Osteoblast (primary cell): ENCODE results near the gene SUMO3. TPM values are rescaled to one million over a fixed set of nuclear protein-coding genes. Genes with fewer than 3 reads are reported as not detected.
A peak's percentile ranks its signal among the peaks of the same experiment; 100 is the strongest.

ENCODE experiments used
- DNase-seq: peaks from one replicate; pipeline ENCODE4 v3.0.0; 2011; ENCODE audit warnings: low spot score, mixed read lengths; ENCODE audit not compliant: insufficient read length; ENCODE audit errors: missing footprints
- H2AFZ ChIP-seq: 2 replicates; pipeline ENCODE4 v1.6.0; 2011; ENCODE audit warnings: mild to moderate bottlenecking, low read length
- H3K27ac ChIP-seq: 2 replicates; pipeline ENCODE4 v1.5.1; 2011; ENCODE audit warnings: mild to moderate bottlenecking, low read depth, low read length, moderate library complexity
- H3K27me3 ChIP-seq: 2 replicates; pipeline ENCODE4 v1.6.0; 2012; ENCODE audit warnings: mild to moderate bottlenecking, control low read depth, inconsistent platforms, low read length, moderate library complexity; ENCODE audit not compliant: insufficient read depth
- H3K36me3 ChIP-seq: 2 replicates; pipeline ENCODE4 v1.5.1; 2011; ENCODE audit warnings: mild to moderate bottlenecking, low read length, control low read depth, moderate library complexity; ENCODE audit not compliant: insufficient read depth
- H3K4me1 ChIP-seq: 2 replicates; pipeline ENCODE4 v1.5.1; 2011; ENCODE audit warnings: mild to moderate bottlenecking, low read length, control low read depth, moderate library complexity; ENCODE audit not compliant: insufficient read depth
- H3K4me2 ChIP-seq: 2 replicates; pipeline ENCODE4 v1.6.0; 2011; ENCODE audit warnings: mild to moderate bottlenecking, low read length; ENCODE audit not compliant: insufficient read depth
- H3K4me3 ChIP-seq: fragments of 200-600 bp; sonication (generic); 3 replicates; pipeline ENCODE4 v1.5.1; 2012; ENCODE audit warnings: mild to moderate bottlenecking, low read length, inconsistent platforms; ENCODE audit not compliant: insufficient read depth
- H3K79me2 ChIP-seq: 2 replicates; pipeline ENCODE4 v1.6.0; 2012; ENCODE audit warnings: mild to moderate bottlenecking, low read length, control low read depth, inconsistent platforms; ENCODE audit not compliant: insufficient read depth
- H3K9me3 ChIP-seq: 2 replicates; pipeline ENCODE4 v1.5.1; 2011; ENCODE audit warnings: low read depth, low read length, control low read depth
- H4K20me1 ChIP-seq: 2 replicates; pipeline ENCODE4 v1.6.0; 2012; ENCODE audit warnings: mild to moderate bottlenecking, low read length, control low read depth; ENCODE audit not compliant: insufficient read depth
- total RNA-seq: library from RNA; depleted of rRNA; stranded (reverse); fragments of >200 nt; gene quantifications from 2 replicates; pipeline ENCODE4 v1.2.3, GENCODE V29; 2012
- TF ChIP-seq, protein P1 (sequence below): IDR thresholded peaks from 2 replicates; pipeline ENCODE4 v1.5.1; 2011; ENCODE audit warnings: mild to moderate bottlenecking, low read depth, low read length, moderate library complexity; ENCODE audit errors: extremely low read depth

The SUMO3 gene
- total RNA-seq, 1 donor, result 80.7 TPM

DNA sequence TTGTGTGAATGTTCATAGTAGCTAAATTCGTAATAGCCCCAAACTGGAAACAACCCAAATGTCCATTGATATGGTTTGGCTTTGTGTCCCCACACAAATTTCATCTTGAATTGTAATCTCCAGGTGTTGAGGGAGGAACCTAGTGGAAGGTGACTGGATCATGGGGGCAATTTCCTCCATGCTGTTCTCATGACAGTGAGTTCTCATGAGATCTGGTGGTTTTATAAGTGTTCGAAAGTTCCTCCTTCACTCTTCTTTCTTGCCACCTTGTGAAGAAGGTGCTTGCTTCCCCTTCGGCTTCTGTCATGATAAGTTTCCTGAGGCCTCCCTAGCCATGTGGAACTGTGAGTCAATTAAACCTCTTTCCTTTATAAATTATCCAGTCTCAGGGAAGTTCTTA, 27.5 kb downstream of the SUMO3 start:
- DNase-seq, result no peak
- H3K36me3 ChIP-seq, result peaks cover 16% of the 10 kb centered on the region
- TF ChIP-seq, protein P1, sequence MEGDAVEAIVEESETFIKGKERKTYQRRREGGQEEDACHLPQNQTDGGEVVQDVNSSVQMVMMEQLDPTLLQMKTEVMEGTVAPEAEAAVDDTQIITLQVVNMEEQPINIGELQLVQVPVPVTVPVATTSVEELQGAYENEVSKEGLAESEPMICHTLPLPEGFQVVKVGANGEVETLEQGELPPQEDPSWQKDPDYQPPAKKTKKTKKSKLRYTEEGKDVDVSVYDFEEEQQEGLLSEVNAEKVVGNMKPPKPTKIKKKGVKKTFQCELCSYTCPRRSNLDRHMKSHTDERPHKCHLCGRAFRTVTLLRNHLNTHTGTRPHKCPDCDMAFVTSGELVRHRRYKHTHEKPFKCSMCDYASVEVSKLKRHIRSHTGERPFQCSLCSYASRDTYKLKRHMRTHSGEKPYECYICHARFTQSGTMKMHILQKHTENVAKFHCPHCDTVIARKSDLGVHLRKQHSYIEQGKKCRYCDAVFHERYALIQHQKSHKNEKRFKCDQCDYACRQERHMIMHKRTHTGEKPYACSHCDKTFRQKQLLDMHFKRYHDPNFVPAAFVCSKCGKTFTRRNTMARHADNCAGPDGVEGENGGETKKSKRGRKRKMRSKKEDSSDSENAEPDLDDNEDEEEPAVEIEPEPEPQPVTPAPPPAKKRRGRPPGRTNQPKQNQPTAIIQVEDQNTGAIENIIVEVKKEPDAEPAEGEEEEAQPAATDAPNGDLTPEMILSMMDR, result no peak
- H3K27ac ChIP-seq, result no peak overlapping the region
- no peak overlapping the region for H2AFZ ChIP-seq
- H3K4me2 ChIP-seq, result no peak overlapping the region
- H3K4me1 ChIP-seq, result peaks cover 8% of the 10 kb centered on the region
- peaks cover 94% of the 10 kb centered on the region for H3K79me2 ChIP-seq
- H3K4me3 ChIP-seq, result no peak overlapping the region
- H4K20me1 ChIP-seq, result peaks cover 48% of the 10 kb centered on the region
- no peaks in the 10 kb centered on the region for H3K27me3 ChIP-seq
- no peaks in the 10 kb centered on the region for H3K9me3 ChIP-seq

DNA sequence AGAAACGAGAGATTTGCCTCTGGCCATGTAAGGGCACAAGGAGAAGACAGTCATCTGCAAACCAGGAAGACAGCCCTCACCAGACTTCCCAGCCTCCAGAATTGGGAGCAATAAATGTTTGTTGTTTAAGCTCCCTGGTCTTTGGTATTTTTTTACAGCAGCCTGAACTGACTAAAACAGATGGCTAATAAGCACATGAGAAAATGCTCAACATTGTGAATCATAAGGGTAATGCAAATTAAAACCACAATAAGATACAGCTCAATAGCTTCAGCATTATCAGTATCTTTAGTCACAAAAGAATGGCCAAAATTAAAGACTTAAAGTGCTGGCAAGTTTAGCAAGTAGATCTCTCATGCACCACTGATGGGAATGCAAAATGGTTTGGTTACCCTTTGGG, 28.0 kb downstream of the SUMO3 start:
- Histone ChIP-seq H3K79me2 (peaks cover 94% of the 10 kb centered on the region), H2AFZ (no peak overlapping the region), H3K27ac (no peak overlapping the region), H3K4me3 (no peak overlapping the region), H3K9me3 (no peaks in the 10 kb centered on the region), H3K4me2 (no peak overlapping the region), H3K4me1 (peaks cover 8% of the 10 kb centered on the region), H3K27me3 (no peaks in the 10 kb centered on the region), H3K36me3 (peaks cover 16% of the 10 kb centered on the region), H4K20me1 (peaks cover 48% of the 10 kb centered on the region)
- DNase-seq, result peak; percentile 82
- TF ChIP-seq, protein P1, result no peak

DNA sequence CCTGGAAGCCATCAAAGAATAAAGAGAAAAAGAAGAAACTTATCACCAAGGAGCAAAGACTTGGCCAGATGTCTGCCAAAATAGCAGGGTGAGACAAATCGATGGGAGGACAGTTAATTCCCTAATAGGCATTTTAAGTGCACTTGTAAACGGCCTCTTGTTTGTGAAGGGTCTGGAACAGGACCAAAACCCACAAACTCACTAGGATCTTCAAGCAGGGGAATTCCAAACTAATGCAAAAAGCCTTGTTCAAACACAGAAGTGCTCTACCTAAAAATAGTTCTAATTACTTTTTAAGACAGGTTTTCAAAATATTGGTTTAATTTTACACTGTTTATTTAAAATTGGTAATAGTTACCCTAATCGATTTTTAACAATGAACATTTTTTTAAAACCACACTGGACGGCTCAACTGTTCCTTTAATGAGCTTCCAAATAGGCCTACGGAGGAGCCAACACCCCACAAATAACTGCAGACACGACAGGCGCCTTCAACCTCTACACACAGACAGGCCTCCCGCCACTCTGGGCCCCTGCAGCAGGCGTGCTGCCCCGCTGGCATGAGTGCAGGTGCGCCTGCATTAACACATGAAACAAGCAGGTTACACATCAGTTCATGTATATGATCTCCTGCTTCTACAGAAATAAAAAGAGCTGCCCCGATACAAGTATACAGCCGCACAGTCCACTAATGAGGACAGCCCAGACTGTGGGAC, 32.1 kb downstream of the SUMO3 start:
- Histone ChIP-seq H3K4me1 (peaks cover 8% of the 10 kb centered on the region), H4K20me1 (peaks cover 45% of the 10 kb centered on the region), H3K4me2 (no peak overlapping the region), H2AFZ (no peak overlapping the region), H3K36me3 (peaks cover 18% of the 10 kb centered on the region), H3K27ac (no peak overlapping the region), H3K27me3 (no peaks in the 10 kb centered on the region), H3K4me3 (no peak overlapping the region), H3K9me3 (no peaks in the 10 kb centered on the region), H3K79me2 (peaks cover 90% of the 10 kb centered on the region)
- TF ChIP-seq, protein P1, result no peak
- DNase-seq, result peak; percentile 71

DNA sequence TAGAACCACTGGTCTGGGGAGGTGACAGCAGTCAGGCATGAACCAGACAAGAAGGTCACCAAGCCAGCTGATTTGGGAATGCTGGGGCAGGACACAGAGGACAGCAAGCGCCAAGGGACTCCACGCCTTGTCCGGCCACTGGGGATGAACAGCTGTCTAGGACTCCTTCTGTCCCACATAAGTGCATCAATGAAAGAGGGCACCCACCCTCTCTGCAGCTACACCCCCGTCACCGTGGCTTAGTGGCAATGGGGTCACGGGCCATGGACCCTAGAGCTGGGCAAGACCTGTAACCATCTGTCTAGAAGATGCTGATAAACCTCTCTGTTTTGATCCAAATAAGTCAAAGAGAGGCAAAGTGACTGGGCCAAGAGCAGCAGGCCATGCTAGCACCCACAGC, 33.1 kb downstream of the SUMO3 start:
- H3K4me1 ChIP-seq, result peaks cover 3% of the 10 kb centered on the region
- H3K4me3 ChIP-seq, result no peak overlapping the region
- peaks cover 40% of the 10 kb centered on the region for H4K20me1 ChIP-seq
- TF ChIP-seq, protein P1, result no peak
- H3K27ac ChIP-seq, result no peak overlapping the region
- peaks cover 86% of the 10 kb centered on the region for H3K79me2 ChIP-seq
- H3K36me3 ChIP-seq, result peaks cover 18% of the 10 kb centered on the region
- H3K4me2 ChIP-seq, result no peak overlapping the region
- no peak overlapping the region for H2AFZ ChIP-seq
- no peaks in the 10 kb centered on the region for H3K9me3 ChIP-seq
- no peak for DNase-seq
- no peaks in the 10 kb centered on the region for H3K27me3 ChIP-seq
